H1 (cell line): ENCODE data around the gene GRIK4. TPM values are rescaled to one million over a fixed set of nuclear protein-coding genes. Genes with fewer than 3 reads are reported as not detected.

ENCODE experiments used
- CTCF ChIA-PET: fragments of 300-600 bp; sonication (Branson Sonifier 250); formaldehyde crosslinking; loops from one replicate; lab custom pipeline; 2021; ENCODE audit not compliant: partially characterized antibody; lab: Charles Lee
- POLR2A ChIA-PET: fragments of 300-600 bp; sonication (Branson Sonifier 250); formaldehyde crosslinking; loops from one replicate; lab custom pipeline; 2021; ENCODE audit warnings: inconsistent platforms; ENCODE audit not compliant: partially characterized antibody; lab: Charles Lee
- DNase-seq, 2 experiments: peaks; one replicate each; pipeline versions ENCODE4 v3.0.0 to v3.0.0-alpha.2; 2010 to 2022; ENCODE audit warnings: low spot score in 2 of 2, low read depth in 1 of 2, mixed read lengths in 1 of 2
- FAIRE-seq: peaks from 2 replicates; lab custom pipeline; 2011; peaks lifted over from hg19 to GRCh38; lab: Jason Lieb, UNC
- H2AFZ ChIP-seq: 2 replicates; pipeline ENCODE4 v1.8.1; 2012; ENCODE audit warnings: low read length, inconsistent platforms
- H2AK5ac ChIP-seq: 2 replicates; pipeline ENCODE4 v1.6.1; 2013; ENCODE audit warnings: low read depth, low read length
- H2BK120ac ChIP-seq: replicated peaks from 2 replicates; pipeline ENCODE3; 2013; ENCODE audit warnings: low read depth, low read length, inconsistent platforms
- H2BK12ac ChIP-seq: 2 replicates; pipeline ENCODE4 v1.6.1; 2013; ENCODE audit warnings: low read depth, low read length
- H2BK15ac ChIP-seq: 2 replicates; pipeline ENCODE4 v1.6.1; 2013; ENCODE audit warnings: low read length
- H2BK20ac ChIP-seq: 2 replicates; pipeline ENCODE4 v1.6.1; 2013; ENCODE audit warnings: low read length
- H2BK5ac ChIP-seq: 2 replicates; pipeline ENCODE4 v1.6.1; 2013; ENCODE audit warnings: low read depth, low read length
- H3K14ac ChIP-seq: 2 replicates; pipeline ENCODE4 v1.6.1; 2013; ENCODE audit warnings: inconsistent platforms; ENCODE audit not compliant: insufficient read length
- H3K18ac ChIP-seq: 2 replicates; pipeline ENCODE4 v1.6.1; 2013; ENCODE audit warnings: low read length; ENCODE audit errors: extremely low read depth
- H3K23ac ChIP-seq: 2 replicates; pipeline ENCODE4 v1.6.1; 2013; ENCODE audit warnings: inconsistent platforms; ENCODE audit not compliant: insufficient read length
- H3K23me2 ChIP-seq: 2 replicates; pipeline ENCODE4 v1.6.1; 2013; ENCODE audit warnings: low read depth, low read length
- H3K27ac ChIP-seq: 2 replicates; pipeline ENCODE4 v1.6.1; 2011; ENCODE audit warnings: low read depth, low read length, inconsistent platforms
- H3K27me3 ChIP-seq, 4 experiments: replicated peaks in 1 of 4; 1 replicate in 1 of 4; 2 replicates in 3 of 4; pipeline versions ENCODE4 v1.6.1 to v1.8.1; 2011 to 2013; ENCODE audit warnings: low read length in 3 of 4, mild to moderate bottlenecking in 3 of 4, inconsistent platforms in 2 of 4, mixed read lengths in 2 of 4, moderate library complexity in 1 of 4; ENCODE audit not compliant: control insufficient read depth in 3 of 4, insufficient read depth in 3 of 4; ENCODE audit errors: extremely low read depth in 1 of 4
- H3K36me3 ChIP-seq, 4 experiments: 2 replicates each; pipeline versions ENCODE4 v1.6.1 to v1.8.1; 2011 to 2013; ENCODE audit warnings: mild to moderate bottlenecking in 4 of 4, low read length in 3 of 4, moderate library complexity in 2 of 4, control low read depth in 1 of 4, inconsistent platforms in 1 of 4; ENCODE audit not compliant: insufficient read depth in 4 of 4, control insufficient read depth in 2 of 4
- H3K4ac ChIP-seq: replicated peaks from 2 replicates; pipeline ENCODE3; 2013; ENCODE audit warnings: low read length, low read depth, mixed read lengths, inconsistent platforms; ENCODE audit not compliant: insufficient read length
- H3K4me1 ChIP-seq, 4 experiments: replicated peaks in 1 of 4; 1 replicate in 1 of 4; 2 replicates in 3 of 4; pipeline versions ENCODE4 v1.6.1 to v1.8.1; 2011 to 2013; ENCODE audit warnings: low read length in 3 of 4, inconsistent platforms in 2 of 4, mixed read lengths in 1 of 4; ENCODE audit not compliant: insufficient read depth in 4 of 4, control insufficient read depth in 3 of 4
- H3K4me2 ChIP-seq, 2 experiments: 2 replicates each; pipeline versions ENCODE4 v1.6.1 to v1.8.1; 2011 to 2013; ENCODE audit warnings: low read depth in 2 of 2, low read length in 2 of 2, control low read depth in 1 of 2, inconsistent platforms in 1 of 2, mild to moderate bottlenecking in 1 of 2; ENCODE audit not compliant: insufficient read depth in 1 of 2
- H3K4me3 ChIP-seq, 4 experiments: fragments of 200-600, 300-600 bp in 1 of 4; sonication (generic), shearing (Covaris generic), sonication (Bioruptor Twin) in 1 of 4; 2 replicates each; pipeline versions ENCODE4 v1.5.1 to v1.8.1; 2011 to 2016; ENCODE audit warnings: low read length in 4 of 4, low read depth in 3 of 4, control low read depth in 2 of 4, inconsistent platforms in 2 of 4, mild to moderate bottlenecking in 2 of 4, mixed read lengths in 1 of 4, moderate library complexity in 1 of 4; ENCODE audit not compliant: insufficient read depth in 2 of 4; ENCODE audit errors: extremely low read depth in 1 of 4
- H3K56ac ChIP-seq: replicated peaks from 2 replicates; pipeline ENCODE3; 2013; ENCODE audit warnings: low read depth, mild to moderate bottlenecking, mixed read lengths, low read length, inconsistent platforms; ENCODE audit not compliant: insufficient read length
- H3K79me1 ChIP-seq: 2 replicates; pipeline ENCODE4 v1.6.1; 2013; ENCODE audit warnings: low read depth, low read length, control low read depth
- H3K79me2 ChIP-seq, 2 experiments: 2 replicates each; pipeline versions ENCODE4 v1.6.1 to v1.8.1; 2012 to 2013; ENCODE audit warnings: low read length in 2 of 2, mild to moderate bottlenecking in 2 of 2, inconsistent platforms in 1 of 2; ENCODE audit not compliant: insufficient read depth in 2 of 2, control insufficient read depth in 1 of 2
- H3K9ac ChIP-seq, 4 experiments: replicated peaks in 1 of 4; 1 replicate in 1 of 4; 2 replicates in 3 of 4; pipeline versions ENCODE4 v1.6.1 to v1.8.1; 2011 to 2013; ENCODE audit warnings: low read depth in 3 of 4, low read length in 3 of 4, control low read depth in 2 of 4, mild to moderate bottlenecking in 2 of 4, moderate library complexity in 2 of 4, inconsistent platforms in 1 of 4; ENCODE audit errors: extremely low read depth in 1 of 4
- H3K9me3 ChIP-seq, 2 experiments: 2 replicates each; pipeline versions ENCODE4 v1.6.1 to v1.8.1; 2012 to 2013; ENCODE audit warnings: mild to moderate bottlenecking in 2 of 2, moderate library complexity in 2 of 2, control low read depth in 1 of 2, inconsistent platforms in 1 of 2, low read depth in 1 of 2, low read length in 1 of 2, mixed read lengths in 1 of 2; ENCODE audit not compliant: insufficient read depth in 2 of 2
- H4K20me1 ChIP-seq, 2 experiments: replicated peaks in 1 of 2; 2 replicates each; pipeline versions ENCODE3 to v1.8.1; 2011 to 2013; ENCODE audit warnings: inconsistent platforms in 2 of 2, low read length in 2 of 2, mild to moderate bottlenecking in 1 of 2; ENCODE audit not compliant: insufficient read depth in 2 of 2, control insufficient read depth in 1 of 2
- H4K5ac ChIP-seq: 2 replicates; pipeline ENCODE4 v1.6.1; 2013; ENCODE audit warnings: low read length, low read depth, mixed read lengths, inconsistent platforms; ENCODE audit not compliant: insufficient read length
- H4K8ac ChIP-seq: 2 replicates; pipeline ENCODE4 v1.8.0; 2013; ENCODE audit warnings: mild to moderate bottlenecking, moderate library complexity, low read length, inconsistent platforms; ENCODE audit not compliant: insufficient read depth; ENCODE audit errors: extremely low read depth
- H4K91ac ChIP-seq: replicated peaks from 2 replicates; pipeline ENCODE3; 2013; ENCODE audit warnings: low read length, mixed read lengths, inconsistent platforms; ENCODE audit not compliant: insufficient read length
- BACH1 ChIP-seq: IDR thresholded peaks from 2 replicates; pipeline ENCODE4 v1.6.1; 2012; ENCODE audit warnings: low read length, improper control_type of control experiment
- JUND ChIP-seq: IDR thresholded peaks from 2 replicates; pipeline ENCODE4 v1.6.1; 2011; ENCODE audit warnings: mild to moderate bottlenecking, improper control_type of control experiment, low read length
- NRF1 ChIP-seq: IDR thresholded peaks from 2 replicates; pipeline ENCODE4 v1.6.1; 2011; ENCODE audit warnings: mild to moderate bottlenecking, low read depth, low read length, improper control_type of control experiment
- POLR2A ChIP-seq, 2 experiments: IDR thresholded peaks; 1 replicate in 1 of 2; 2 replicates in 1 of 2; pipeline ENCODE4 v1.6.1; 2011; ENCODE audit warnings: low read depth in 2 of 2, low read length in 2 of 2, mild to moderate bottlenecking in 2 of 2; ENCODE audit errors: control extremely low read depth in 1 of 2
- SIRT6 ChIP-seq: IDR thresholded peaks from one replicate; pipeline ENCODE4 v1.7.1; 2012; ENCODE audit warnings: low read length, inconsistent platforms
- SIX5 ChIP-seq: IDR thresholded peaks from 2 replicates; pipeline ENCODE4 v1.6.1; 2011; ENCODE audit warnings: mild to moderate bottlenecking, low read depth, low read length
- SP1 ChIP-seq: IDR thresholded peaks from 2 replicates; pipeline ENCODE4 v1.6.1; 2011; ENCODE audit warnings: low read depth, low read length
- TBP ChIP-seq: IDR thresholded peaks from 2 replicates; pipeline ENCODE4 v1.6.1; 2011; ENCODE audit warnings: low read depth, low read length, improper control_type of control experiment
- WGBS, 2 experiments: shearing (Covaris generic) in 1 of 2; methylation state at CpG; one replicate each; pipeline versions ENCODE4 v1.1.6 to v1.1.7; 2013 to 2015; ENCODE audit warnings: low lambda C conversion rate in 2 of 2, mixed read lengths in 2 of 2, inconsistent platforms in 1 of 2, low coverage in 1 of 2, missing lambda C conversion rate in 1 of 2; ENCODE audit not compliant: insufficient replicate concordance in 2 of 2, insufficient coverage in 1 of 2, insufficient read length in 1 of 2; ENCODE audit errors: extremely low coverage in 1 of 2, missing lambda C conversion rate in 1 of 2; 5-methylcytosine and 5-hydroxymethylcytosine counted together
- polyA plus RNA-seq, 7 experiments: library from polyadenylated mRNA; depleted of rRNA in 3 of 7; stranded (reverse) in 5 of 7; unstranded in 2 of 7; fragments of >200 nt in 5 of 7; fragments of 200-250 nt in 2 of 7; gene quantifications; 1 replicate in 5 of 7; 2 replicates in 1 of 7; 4 replicates in 1 of 7; pipeline versions ENCODE4 v1.2.1 to v1.2.3, GENCODE V29; 2011 to 2013; ENCODE audit warnings: missing spikeins in 2 of 7, mixed read lengths in 2 of 7
- total RNA-seq: library from RNA; stranded (reverse); fragmentation: NEBNext Ultra II Directional; extraction: Animal tissue kit (Norgen Biotek cat#: 25700); gene quantifications from 2 replicates; pipeline ENCODE4 v1.2.1, GENCODE V29; 2021
- TF ChIP-seq, protein P1 (sequence below): IDR thresholded peaks from 2 replicates; pipeline ENCODE4 v1.6.1; 2011; ENCODE audit warnings: low read depth, mild to moderate bottlenecking, low read length; ENCODE audit not compliant: insufficient read depth
- TF ChIP-seq, protein P2 (sequence below): IDR thresholded peaks from 2 replicates; pipeline ENCODE4 v1.6.1; 2012; ENCODE audit warnings: inconsistent platforms

GRIK4 gene
- total and polyA plus RNA-seq, 2 of the 8 experiments (the other 6 are each of a cell fraction or from before 2014, with no cell fraction given): 1.2 to 2.9 TPM

DNA sequence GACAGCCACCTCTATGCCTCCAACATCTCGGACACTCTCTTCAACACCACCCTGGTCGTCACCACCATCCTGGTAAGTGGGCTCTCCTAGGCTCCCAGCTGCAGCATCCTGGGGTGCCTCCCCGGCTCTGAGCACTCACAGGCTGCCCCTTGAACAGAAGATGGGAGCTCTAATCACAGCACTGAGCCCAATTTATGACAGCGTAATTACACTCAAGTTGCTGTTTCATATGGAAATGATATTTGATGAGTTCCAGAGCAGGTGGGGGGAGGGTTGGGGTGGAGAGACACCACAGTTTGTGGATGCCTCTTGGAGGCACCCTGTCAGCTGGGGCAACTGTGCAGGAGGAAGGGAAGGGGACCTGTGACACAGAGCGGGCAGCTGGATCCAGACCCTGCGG, 387.0 kb downstream of the GRIK4 start:
- H4K5ac ChIP-seq: no peak overlapping the region
- no peaks in the 10 kb centered on the region; a peak in 1 of 7 replicates for H3K27me3 ChIP-seq
- H2BK120ac ChIP-seq: no peak overlapping the region
- H3K4me2 ChIP-seq: no peak overlapping the region
- H3K23me2 ChIP-seq: no peaks in the 10 kb centered on the region
- no peak overlapping the region for H3K27ac ChIP-seq
- no peaks in the 10 kb centered on the region for H3K79me2 ChIP-seq
- H3K9ac ChIP-seq: no peak overlapping the region
- no peak overlapping the region for H2AK5ac ChIP-seq
- no peaks in the 10 kb centered on the region for H3K9me3 ChIP-seq
- H3K56ac ChIP-seq: no peak overlapping the region
- FAIRE-seq (no peak), DNase-seq (no peak)
- peaks cover 0 to 6% (median 2%) of the 10 kb centered on the region in 4 experiments; a peak in 2 of 7 replicates for H3K4me1 ChIP-seq
- ChIA-PET POLR2A (interaction anchor here (0.6 kb wide), 1 partner anchor 129 kb away, joined by 3 read pairs; no protein-coding TSS in a partner anchor), CTCF (interaction anchor here (0.7 to 1.6 kb wide), 5 partner anchors 15 to 78 kb away, joined by 3 to 5 read pairs (median 4); no protein-coding TSS in a partner anchor)
- no peaks in the 10 kb centered on the region for H3K36me3 ChIP-seq
- no peak overlapping the region for H2BK15ac ChIP-seq
- H4K20me1 ChIP-seq: no peaks in the 10 kb centered on the region
- H4K91ac ChIP-seq: no peak overlapping the region
- no peak overlapping the region; the same call in 1 of the 2 replicates for H4K8ac ChIP-seq
- H2BK20ac ChIP-seq: no peak overlapping the region
- H2BK12ac ChIP-seq: no peak overlapping the region
- H2BK5ac ChIP-seq: no peak overlapping the region
- no peaks in the 10 kb centered on the region for H3K79me1 ChIP-seq
- whole genome bisulfite sequencing, 2 experiments: 77% methylated on average over 6 of the region's 6 CpGs; no CpG with 5 or more reads in 1 of the 2 experiments
- no peak overlapping the region for H3K4ac ChIP-seq
- H3K4me3 ChIP-seq: no peak overlapping the region
- H3K14ac ChIP-seq: no peak overlapping the region
- no peak overlapping the region for H3K23ac ChIP-seq
- no peak for TF ChIP-seq BACH1
- no peak for TF ChIP-seq SIX5
- TF ChIP-seq, protein P1, sequence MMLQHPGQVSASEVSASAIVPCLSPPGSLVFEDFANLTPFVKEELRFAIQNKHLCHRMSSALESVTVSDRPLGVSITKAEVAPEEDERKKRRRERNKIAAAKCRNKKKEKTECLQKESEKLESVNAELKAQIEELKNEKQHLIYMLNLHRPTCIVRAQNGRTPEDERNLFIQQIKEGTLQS: no peak
- TF ChIP-seq SP1: no peak
- TF ChIP-seq, protein P2, sequence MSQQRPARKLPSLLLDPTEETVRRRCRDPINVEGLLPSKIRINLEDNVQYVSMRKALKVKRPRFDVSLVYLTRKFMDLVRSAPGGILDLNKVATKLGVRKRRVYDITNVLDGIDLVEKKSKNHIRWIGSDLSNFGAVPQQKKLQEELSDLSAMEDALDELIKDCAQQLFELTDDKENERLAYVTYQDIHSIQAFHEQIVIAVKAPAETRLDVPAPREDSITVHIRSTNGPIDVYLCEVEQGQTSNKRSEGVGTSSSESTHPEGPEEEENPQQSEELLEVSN: no peak
- TF ChIP-seq POLR2A (IDR thresholded peaks at IDR 0.05; ENCODE audit: control extremely low read depth in 1 of 2, low read depth in 2 of 2, low read length in 2 of 2): no peak
- TF ChIP-seq SIRT6: no peak
- TF ChIP-seq JUND: no peak
- TF ChIP-seq TBP: no peak
- no peak for TF ChIP-seq NRF1
- TF ChIP-seq, all 59 proteins: peak for 0
- H3K18ac ChIP-seq: no peak overlapping the region
- H2AFZ ChIP-seq: no peak overlapping the region
